ENCODE data around the gene CCDC152. TPM values are rescaled to one million over a fixed set of nuclear protein-coding genes. Genes with fewer than 3 reads are reported as not detected.

CCDC152 gene
- total and polyA plus RNA-seq, 10 of the 15 experiments (the other 5 are each of a cell fraction or from before 2014, with no cell fraction given): 0.12 to 25.8 (median 13.5) TPM

DNA sequence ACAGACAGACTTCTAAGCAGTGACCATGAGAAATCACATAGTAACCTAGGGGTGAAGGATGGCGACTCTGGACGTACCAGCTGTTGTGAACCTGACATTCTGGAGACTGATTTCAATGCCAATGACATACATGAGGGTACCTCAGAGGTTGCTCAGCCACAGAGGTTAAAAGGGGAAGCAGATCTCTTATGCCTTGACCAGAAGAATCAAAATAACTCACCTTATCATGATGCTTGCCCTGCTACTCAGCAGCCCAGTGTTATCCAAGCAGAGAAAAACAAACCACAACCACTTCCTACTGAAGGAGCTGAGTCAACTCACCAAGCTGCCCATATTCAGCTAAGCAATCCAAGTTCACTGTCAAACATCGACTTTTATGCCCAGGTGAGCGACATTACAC lies 38.0 kb upstream of the CCDC152 start (continued):
- TF ChIP-seq CEBPZ (IDR thresholded peaks at IDR 0.05; ENCODE audit: low read depth, low read length): no peak
- peak; percentile 51 for TF ChIP-seq NR2F1 (conservative IDR thresholded peaks at IDR 0.05)
- TF ChIP-seq ATF2 (IDR thresholded peaks at IDR 0.05; ENCODE audit: low read length): peak; percentile 63; the same call in 1 of the 2 replicates
- TF ChIP-seq SMAD5 (IDR thresholded peaks at IDR 0.05; ENCODE audit: low read depth): no peak
- TF ChIP-seq STAT3 (IDR thresholded peaks at IDR 0.05; ENCODE audit: low read depth, low read length): no peak
- TF ChIP-seq, protein P1, sequence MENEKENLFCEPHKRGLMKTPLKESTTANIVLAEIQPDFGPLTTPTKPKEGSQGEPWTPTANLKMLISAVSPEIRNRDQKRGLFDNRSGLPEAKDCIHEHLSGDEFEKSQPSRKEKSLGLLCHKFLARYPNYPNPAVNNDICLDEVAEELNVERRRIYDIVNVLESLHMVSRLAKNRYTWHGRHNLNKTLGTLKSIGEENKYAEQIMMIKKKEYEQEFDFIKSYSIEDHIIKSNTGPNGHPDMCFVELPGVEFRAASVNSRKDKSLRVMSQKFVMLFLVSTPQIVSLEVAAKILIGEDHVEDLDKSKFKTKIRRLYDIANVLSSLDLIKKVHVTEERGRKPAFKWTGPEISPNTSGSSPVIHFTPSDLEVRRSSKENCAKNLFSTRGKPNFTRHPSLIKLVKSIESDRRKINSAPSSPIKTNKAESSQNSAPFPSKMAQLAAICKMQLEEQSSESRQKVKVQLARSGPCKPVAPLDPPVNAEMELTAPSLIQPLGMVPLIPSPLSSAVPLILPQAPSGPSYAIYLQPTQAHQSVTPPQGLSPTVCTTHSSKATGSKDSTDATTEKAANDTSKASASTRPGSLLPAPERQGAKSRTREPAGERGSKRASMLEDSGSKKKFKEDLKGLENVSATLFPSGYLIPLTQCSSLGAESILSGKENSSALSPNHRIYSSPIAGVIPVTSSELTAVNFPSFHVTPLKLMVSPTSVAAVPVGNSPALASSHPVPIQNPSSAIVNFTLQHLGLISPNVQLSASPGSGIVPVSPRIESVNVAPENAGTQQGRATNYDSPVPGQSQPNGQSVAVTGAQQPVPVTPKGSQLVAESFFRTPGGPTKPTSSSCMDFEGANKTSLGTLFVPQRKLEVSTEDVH (IDR thresholded peaks at IDR 0.05; ENCODE audit: low read depth, partially characterized antibody): no peak
- 0 out of 2 replicates have a peak, but pooled peaks have one; percentile 6 for TF ChIP-seq SPI1 (IDR thresholded peaks at IDR 0.05; ENCODE audit: borderline replicate concordance, insufficient read depth, low read depth, low read length)
- no peak for TF ChIP-seq HCFC1 (IDR thresholded peaks at IDR 0.05; ENCODE audit: low read length)
- no peak for TF ChIP-seq CHD2 (IDR thresholded peaks at IDR 0.05; ENCODE audit: borderline replicate concordance, low read depth, low read length)
- TF ChIP-seq JUNB (IDR thresholded peaks at IDR 0.05): peak; percentile 41; the same call in 1 of the 2 replicates
- TF ChIP-seq, protein P2, sequence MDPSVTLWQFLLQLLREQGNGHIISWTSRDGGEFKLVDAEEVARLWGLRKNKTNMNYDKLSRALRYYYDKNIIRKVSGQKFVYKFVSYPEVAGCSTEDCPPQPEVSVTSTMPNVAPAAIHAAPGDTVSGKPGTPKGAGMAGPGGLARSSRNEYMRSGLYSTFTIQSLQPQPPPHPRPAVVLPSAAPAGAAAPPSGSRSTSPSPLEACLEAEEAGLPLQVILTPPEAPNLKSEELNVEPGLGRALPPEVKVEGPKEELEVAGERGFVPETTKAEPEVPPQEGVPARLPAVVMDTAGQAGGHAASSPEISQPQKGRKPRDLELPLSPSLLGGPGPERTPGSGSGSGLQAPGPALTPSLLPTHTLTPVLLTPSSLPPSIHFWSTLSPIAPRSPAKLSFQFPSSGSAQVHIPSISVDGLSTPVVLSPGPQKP (IDR thresholded peaks at IDR 0.05; ENCODE audit: low read depth, low read length): no peak
- TF ChIP-seq PAX5 (IDR thresholded peaks at IDR 0.05; ENCODE audit: borderline replicate concordance, low read depth, low read length): peak; percentile 35; the same call in 1 of the 2 replicates
- no peak for TF ChIP-seq CREB1 (IDR thresholded peaks at IDR 0.05; ENCODE audit: low read depth)
- TF ChIP-seq CHD1 (IDR thresholded peaks at IDR 0.05; ENCODE audit: low read depth, low read length): no peak
- TF ChIP-seq NBN (IDR thresholded peaks at IDR 0.05): no peak
- TF ChIP-seq SUZ12 (IDR thresholded peaks at IDR 0.05; ENCODE audit: unreplicated experiment): no peak
- no peak for TF ChIP-seq GATAD2B (conservative IDR thresholded peaks at IDR 0.05; ENCODE audit: low read depth)
- no peak for TF ChIP-seq CBX3 (IDR thresholded peaks at IDR 0.05; ENCODE audit: borderline replicate concordance, low read depth)
- TF ChIP-seq MLLT1 (IDR thresholded peaks at IDR 0.05): no peak
